Kidney epithelial cell (primary cell): ENCODE data around the gene LRRC34. TPM values are rescaled to one million over a fixed set of nuclear protein-coding genes. Genes with fewer than 3 reads are reported as not detected.

ENCODE experiments used
- DNase-seq: peaks from one replicate; pipeline ENCODE4 v3.0.0-alpha.2; 2010; ENCODE audit warnings: low read depth
- H3K27me3 ChIP-seq: 2 replicates; pipeline ENCODE4 v1.6.0; 2011; ENCODE audit warnings: low read length; ENCODE audit not compliant: control insufficient read depth, insufficient read depth
- H3K36me3 ChIP-seq: 2 replicates; pipeline ENCODE4 v1.5.1; 2011; ENCODE audit warnings: low read length; ENCODE audit not compliant: control insufficient read depth, insufficient read depth
- H3K4me3 ChIP-seq: 2 replicates; pipeline ENCODE4 v1.5.1; 2011; ENCODE audit warnings: low read depth, mild to moderate bottlenecking, control low read depth, low read length
- CTCF ChIP-seq: IDR thresholded peaks from 2 replicates; pipeline ENCODE4 v1.5.1; 2011; ENCODE audit warnings: mild to moderate bottlenecking, moderate library complexity, low read length, control low read depth, inconsistent platforms; ENCODE audit not compliant: insufficient read depth, poor library complexity, severe bottlenecking
- total RNA-seq: library from RNA; depleted of rRNA; stranded (reverse); fragments of >200 nt; gene quantifications from 2 replicates; pipeline ENCODE4 v1.2.3, GENCODE V29; 2015

The LRRC34 gene
- total RNA-seq, 1 donor from 2014 or later: 4.1 TPM

- peak overlapping the region; percentile 88 for H3K4me3 ChIP-seq
- no peaks in the 10 kb centered on the region for H3K27me3 ChIP-seq
- H3K36me3 ChIP-seq: no peaks in the 10 kb centered on the region
- no peak for DNase-seq
- no peak for TF ChIP-seq CTCF
Observed at GRCh38 chr3:169771497-169772304, 41.0 kb downstream of the LRRC34 start.

DNA sequence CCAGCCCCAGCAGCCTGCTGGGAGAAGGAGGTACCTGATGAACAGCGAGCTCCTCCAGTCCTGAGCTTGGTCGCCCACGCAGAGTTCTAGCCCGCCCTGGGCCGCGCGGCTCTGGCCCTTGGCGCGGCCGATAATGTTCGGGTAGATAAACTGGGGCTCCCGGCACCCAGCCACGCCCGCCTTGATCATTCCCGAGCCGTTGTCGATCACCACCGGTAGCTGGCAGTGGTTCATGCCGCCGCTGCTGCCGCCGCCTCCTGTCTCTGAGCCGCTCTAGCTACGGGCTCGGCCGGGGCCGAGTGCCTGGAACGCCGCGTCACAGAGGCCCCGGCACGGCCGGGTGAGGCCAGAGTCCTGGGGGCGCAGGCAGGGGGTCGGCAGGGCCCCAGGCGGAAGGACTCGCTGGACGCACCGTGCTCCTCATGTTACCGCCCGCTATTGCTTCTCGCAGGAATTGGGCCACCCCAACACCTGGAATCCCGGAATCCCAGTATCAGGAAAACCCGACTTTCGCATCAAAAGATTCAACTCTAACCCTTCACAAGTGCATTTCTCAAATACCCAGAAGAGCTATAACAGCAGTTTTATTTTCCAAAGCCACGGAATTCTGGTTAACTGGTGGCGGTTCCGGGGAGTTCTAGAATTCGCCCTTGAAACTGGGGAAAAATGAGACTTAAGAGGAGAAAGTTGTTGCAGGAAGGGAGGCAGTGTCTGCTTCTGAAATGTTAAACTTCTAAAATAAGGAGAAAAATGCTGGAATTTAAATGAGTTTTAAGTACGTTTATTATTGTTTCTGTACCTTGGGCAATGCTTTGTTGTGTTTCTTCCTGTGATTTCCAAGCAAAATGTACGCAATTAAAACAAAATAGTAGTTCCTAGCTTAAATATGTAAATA lies 43.2 kb downstream of the LRRC34 start, which contains the start of gene ACTRT3:
ACTRT3 (minus strand) TSS at position 275 of the 895 bp plus-strand sequence; CDS start at position 234, 41 bp downstream.
- Histone ChIP-seq H3K36me3 (no peaks in the 10 kb centered on the region), H3K27me3 (no peaks in the 10 kb centered on the region), H3K4me3 (peak within 1 kb of the TSS; percentile 59)
- no peak for DNase-seq
- TF ChIP-seq CTCF: peak; percentile 5

GRCh38 chr3:169764882-169765612 lies 47.7 kb downstream of the LRRC34 start, which contains the start of gene TERC:
Gene TERC, minus strand, starts transcription at chr3:169765060.
- Histone ChIP-seq H3K27me3 (no peaks in the 10 kb centered on the region), H3K36me3 (no peaks in the 10 kb centered on the region), H3K4me3 (peak within 1 kb of the TSS; percentile 83)
- TF ChIP-seq CTCF: no peak
- DNase-seq: no peak

DNA sequence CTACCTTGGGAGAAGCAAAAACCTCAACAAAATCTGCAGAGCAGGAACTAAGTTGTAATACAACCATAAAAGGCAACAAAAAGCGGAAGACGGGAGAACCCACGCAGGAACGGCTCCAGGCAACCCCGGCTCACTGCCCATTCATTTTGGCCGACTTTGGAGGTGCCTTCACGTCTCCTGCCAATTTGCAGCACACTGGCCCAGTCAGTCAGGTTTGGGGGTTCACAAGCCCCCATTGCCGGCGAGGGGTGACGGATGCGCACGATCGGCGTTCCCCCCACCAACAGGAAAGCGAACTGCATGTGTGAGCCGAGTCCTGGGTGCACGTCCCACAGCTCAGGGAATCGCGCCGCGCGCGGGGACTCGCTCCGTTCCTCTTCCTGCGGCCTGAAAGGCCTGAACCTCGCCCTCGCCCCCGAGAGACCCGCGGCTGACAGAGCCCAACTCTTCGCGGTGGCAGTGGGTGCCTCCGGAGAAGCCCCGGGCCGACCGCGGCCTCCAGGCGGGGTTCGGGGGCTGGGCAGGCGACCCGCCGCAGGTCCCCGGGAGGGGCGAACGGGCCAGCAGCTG lies 48.3 kb downstream of the LRRC34 start:
- no peak for DNase-seq
- Histone ChIP-seq H3K27me3 (no peaks in the 10 kb centered on the region), H3K4me3 (peak overlapping the region; percentile 83), H3K36me3 (no peaks in the 10 kb centered on the region)
- TF ChIP-seq CTCF: no peak

DNA sequence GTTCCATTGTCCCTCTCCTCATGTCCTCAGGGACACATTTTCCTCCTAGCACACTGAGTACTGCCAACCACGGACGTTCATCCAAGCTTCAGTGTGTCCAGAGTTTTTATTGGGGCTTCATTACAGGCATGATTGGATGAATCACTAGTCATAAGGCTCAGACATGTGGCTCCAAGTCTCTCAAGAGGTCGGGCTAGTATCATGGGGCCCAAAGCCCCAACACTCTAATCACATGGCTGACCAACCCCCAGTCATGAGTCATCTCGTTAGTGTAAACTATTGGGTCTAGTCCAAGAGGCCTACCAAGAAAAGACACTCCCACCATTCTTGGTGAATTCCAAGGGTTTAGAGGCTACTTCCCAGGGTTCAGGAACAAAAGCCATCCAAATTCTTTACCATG lies 52.2 kb downstream of the LRRC34 start:
- no peak for DNase-seq
- H3K4me3 ChIP-seq: no peak overlapping the region
- no peaks in the 10 kb centered on the region for H3K27me3 ChIP-seq

More for the DNA sequence above, 52.2 kb downstream of the LRRC34 start:
- no peak for TF ChIP-seq CTCF
- H3K36me3 ChIP-seq: no peaks in the 10 kb centered on the region
